Mesenchymal stem cell (in vitro differentiated cells and primary cell): ENCODE measurements around the gene DNMT3L. TPM values are rescaled to one million over a fixed set of nuclear protein-coding genes. Genes with fewer than 3 reads are reported as not detected.
A peak's percentile ranks its signal among the peaks of the same experiment; 100 is the strongest.

Experiments used
- DNase-seq: peaks from one replicate; pipeline ENCODE4 v3.0.0-alpha.2; 2013
- H2AFZ ChIP-seq: one replicate; pipeline ENCODE4 v1.6.1; 2013; ENCODE audit warnings: low read depth, mild to moderate bottlenecking, control low read depth, inconsistent platforms, low read length, moderate library complexity
- H2AK5ac ChIP-seq: 2 replicates; pipeline ENCODE4 v1.6.1; 2013; ENCODE audit warnings: low read length, moderate library complexity, mild to moderate bottlenecking, inconsistent platforms; ENCODE audit not compliant: severe bottlenecking
- H2BK120ac ChIP-seq: one replicate; pipeline ENCODE4 v1.6.1; 2013; ENCODE audit warnings: low read depth, mild to moderate bottlenecking, inconsistent platforms, low read length, moderate library complexity
- H2BK12ac ChIP-seq, 2 experiments: one replicate each; pipeline ENCODE4 v1.6.1; 2013; ENCODE audit warnings: inconsistent platforms in 2 of 2, low read length in 2 of 2, mild to moderate bottlenecking in 2 of 2, moderate library complexity in 2 of 2, control low read depth in 1 of 2
- H2BK15ac ChIP-seq: one replicate; pipeline ENCODE4 v1.6.1; 2013; ENCODE audit warnings: mild to moderate bottlenecking, low read depth, inconsistent platforms; ENCODE audit not compliant: poor library complexity, severe bottlenecking
- H2BK5ac ChIP-seq: 2 replicates; pipeline ENCODE4 v1.6.1; 2013; ENCODE audit warnings: low read depth, mild to moderate bottlenecking, low read length, control low read depth, inconsistent platforms; ENCODE audit not compliant: poor library complexity, severe bottlenecking
- H3K14ac ChIP-seq, 2 experiments: one replicate each; pipeline ENCODE4 v1.6.1; 2013; ENCODE audit warnings: inconsistent platforms in 2 of 2, low read length in 2 of 2, control low read depth in 1 of 2, mild to moderate bottlenecking in 1 of 2, moderate library complexity in 1 of 2
- H3K18ac ChIP-seq, 2 experiments: one replicate each; pipeline ENCODE4 v1.6.1; 2013; ENCODE audit warnings: inconsistent platforms in 2 of 2, low read length in 2 of 2, control low read depth in 1 of 2, low read depth in 1 of 2, mild to moderate bottlenecking in 1 of 2
- H3K23ac ChIP-seq, 2 experiments: one replicate each; pipeline ENCODE4 v1.6.1; 2013; ENCODE audit warnings: inconsistent platforms in 2 of 2, low read length in 2 of 2, mild to moderate bottlenecking in 2 of 2, moderate library complexity in 2 of 2, control low read depth in 1 of 2
- H3K27ac ChIP-seq: 2 replicates; pipeline ENCODE4 v1.5.1; 2013; ENCODE audit warnings: mild to moderate bottlenecking, moderate library complexity, low read length, control low read depth, inconsistent platforms; ENCODE audit not compliant: poor library complexity, severe bottlenecking
- H3K27me3 ChIP-seq, 2 experiments: 2 replicates each; pipeline versions ENCODE4 v1.6.1 to v1.7.0; 2013; ENCODE audit warnings: low read length in 2 of 2, mild to moderate bottlenecking in 2 of 2, moderate library complexity in 2 of 2, control low read depth in 1 of 2, inconsistent platforms in 1 of 2; ENCODE audit not compliant: control insufficient read depth in 1 of 2, insufficient read depth in 1 of 2
- H3K36me3 ChIP-seq, 2 experiments: 2 replicates each; pipeline versions ENCODE4 v1.6.1 to v1.7.0; 2013; ENCODE audit warnings: low read length in 2 of 2, control low read depth in 1 of 2, inconsistent platforms in 1 of 2, low read depth in 1 of 2, mild to moderate bottlenecking in 1 of 2; ENCODE audit not compliant: insufficient read depth in 2 of 2, control insufficient read depth in 1 of 2
- H3K4ac ChIP-seq, 2 experiments: one replicate each; pipeline ENCODE4 v1.6.1; 2013; ENCODE audit warnings: inconsistent platforms in 2 of 2, low read length in 2 of 2, mild to moderate bottlenecking in 2 of 2, moderate library complexity in 2 of 2, control low read depth in 1 of 2, low read depth in 1 of 2
- H3K4me1 ChIP-seq: 2 replicates; pipeline ENCODE4 v1.6.1; 2013; ENCODE audit warnings: low read depth, low read length, control low read depth; ENCODE audit not compliant: control insufficient read depth, insufficient read depth
- H3K4me2 ChIP-seq: 2 replicates; pipeline ENCODE4 v1.6.1; 2013; ENCODE audit warnings: low read length, mild to moderate bottlenecking, inconsistent platforms; ENCODE audit not compliant: poor library complexity, severe bottlenecking
- H3K4me3 ChIP-seq, 2 experiments: 2 replicates each; pipeline versions ENCODE4 v1.5.1 to v1.7.0; 2013; ENCODE audit warnings: low read length in 2 of 2, mild to moderate bottlenecking in 2 of 2, control low read depth in 1 of 2, low read depth in 1 of 2; ENCODE audit not compliant: insufficient read depth in 1 of 2
- H3K79me1 ChIP-seq: replicated peaks from 2 replicates; pipeline ENCODE4 v1.6.1; 2013; ENCODE audit warnings: mild to moderate bottlenecking, control low read depth, low read length, inconsistent platforms; ENCODE audit not compliant: poor library complexity, severe bottlenecking
- H3K9ac ChIP-seq: 2 replicates; pipeline ENCODE4 v1.7.0; 2013; ENCODE audit warnings: mild to moderate bottlenecking, low read length, moderate library complexity
- H3K9me3 ChIP-seq: 2 replicates; pipeline ENCODE4 v1.7.0; 2013; ENCODE audit warnings: mild to moderate bottlenecking, low read length; ENCODE audit not compliant: control insufficient read depth
- H4K8ac ChIP-seq: one replicate; pipeline ENCODE4 v1.6.1; 2013; ENCODE audit warnings: inconsistent platforms, mild to moderate bottlenecking, low read length, moderate library complexity
- H4K91ac ChIP-seq: one replicate; pipeline ENCODE4 v1.6.1; 2013; ENCODE audit warnings: mild to moderate bottlenecking, low read length, inconsistent platforms
- WGBS: methylation state at CpG from one replicate; pipeline ENCODE4 v1.1.7; 2013; ENCODE audit warnings: mixed read lengths; 5-methylcytosine and 5-hydroxymethylcytosine counted together
- polyA plus RNA-seq, 2 experiments: library from polyadenylated mRNA; stranded (reverse); fragments of 200-250 nt; gene quantifications; one replicate each; pipeline ENCODE4 v1.2.3, GENCODE V29; 2013

The DNMT3L gene
- polyA plus RNA-seq (2013, experiment 1 of 2): not detected
- polyA plus RNA-seq (2013, experiment 2 of 2): not detected

DNA sequence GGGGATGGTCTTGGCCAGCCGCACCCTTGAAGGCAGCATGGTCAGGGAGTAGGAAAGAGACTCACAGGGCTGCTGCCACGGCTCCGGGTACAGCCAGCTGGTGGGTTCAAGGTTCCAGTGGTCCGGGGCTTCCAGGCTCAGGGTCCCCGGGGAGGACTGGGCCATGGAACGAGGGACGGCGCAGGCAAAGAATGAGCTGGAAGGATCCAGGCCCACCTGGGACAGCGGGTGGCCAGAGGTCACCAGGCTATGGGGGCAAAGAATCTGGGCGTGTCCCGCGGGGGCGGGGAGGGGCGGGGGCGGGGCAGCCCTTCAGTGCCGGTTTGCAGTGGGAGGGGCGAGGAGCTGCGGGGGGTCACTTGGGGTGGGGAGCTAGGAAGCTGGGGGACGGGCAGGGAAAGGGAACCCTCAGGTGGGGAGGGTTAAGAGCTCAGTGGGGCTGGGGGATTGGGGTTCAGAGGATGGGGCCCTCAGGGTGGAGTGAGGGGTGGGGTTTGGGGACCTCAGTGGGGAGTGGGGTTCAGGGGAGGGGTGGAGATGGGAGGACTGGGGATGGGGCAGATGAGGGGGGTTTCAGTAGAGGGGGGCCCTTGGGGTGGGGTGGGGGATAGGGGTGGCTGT lies at the start of gene DNMT3L:
TSS of gene DNMT3L (minus strand) at position 223 of the 621 bp plus-strand sequence. CDS start 638 bp downstream, outside the sequence.
- H4K8ac ChIP-seq: no peak within 1 kb of the TSS
- H3K9me3 ChIP-seq: peaks cover 6% of the 10 kb centered on the region
- H2BK12ac ChIP-seq: no peak within 1 kb of the TSS
- no peak within 1 kb of the TSS for H3K14ac ChIP-seq
- H3K4me3 ChIP-seq: no peak within 1 kb of the TSS
- H2AFZ ChIP-seq: no peak within 1 kb of the TSS
- H3K18ac ChIP-seq: no peak within 1 kb of the TSS
- no peak within 1 kb of the TSS for H2BK15ac ChIP-seq
- no peaks in the 10 kb centered on the region for H3K79me1 ChIP-seq
- no peak within 1 kb of the TSS for H3K27ac ChIP-seq
- no peak within 1 kb of the TSS for H2AK5ac ChIP-seq
- no peak within 1 kb of the TSS for H3K9ac ChIP-seq
- no peaks in the 10 kb centered on the region for H3K36me3 ChIP-seq
- peaks cover 35 to 43% of the 10 kb centered on the region in 2 experiments for H3K27me3 ChIP-seq
- H4K91ac ChIP-seq: no peak within 1 kb of the TSS
- no peak within 1 kb of the TSS for H2BK120ac ChIP-seq
- DNase-seq: no peak
- peak within 1 kb of the TSS in 1 of 2 experiments; percentile 7 for H3K4ac ChIP-seq
- no peaks in the 10 kb centered on the region for H3K4me1 ChIP-seq
- no peak within 1 kb of the TSS for H3K23ac ChIP-seq
- H2BK5ac ChIP-seq: no peak within 1 kb of the TSS
- no peak within 1 kb of the TSS for H3K4me2 ChIP-seq
- WGBS: 77% methylated on average over 19 of the region's 19 CpGs

DNA sequence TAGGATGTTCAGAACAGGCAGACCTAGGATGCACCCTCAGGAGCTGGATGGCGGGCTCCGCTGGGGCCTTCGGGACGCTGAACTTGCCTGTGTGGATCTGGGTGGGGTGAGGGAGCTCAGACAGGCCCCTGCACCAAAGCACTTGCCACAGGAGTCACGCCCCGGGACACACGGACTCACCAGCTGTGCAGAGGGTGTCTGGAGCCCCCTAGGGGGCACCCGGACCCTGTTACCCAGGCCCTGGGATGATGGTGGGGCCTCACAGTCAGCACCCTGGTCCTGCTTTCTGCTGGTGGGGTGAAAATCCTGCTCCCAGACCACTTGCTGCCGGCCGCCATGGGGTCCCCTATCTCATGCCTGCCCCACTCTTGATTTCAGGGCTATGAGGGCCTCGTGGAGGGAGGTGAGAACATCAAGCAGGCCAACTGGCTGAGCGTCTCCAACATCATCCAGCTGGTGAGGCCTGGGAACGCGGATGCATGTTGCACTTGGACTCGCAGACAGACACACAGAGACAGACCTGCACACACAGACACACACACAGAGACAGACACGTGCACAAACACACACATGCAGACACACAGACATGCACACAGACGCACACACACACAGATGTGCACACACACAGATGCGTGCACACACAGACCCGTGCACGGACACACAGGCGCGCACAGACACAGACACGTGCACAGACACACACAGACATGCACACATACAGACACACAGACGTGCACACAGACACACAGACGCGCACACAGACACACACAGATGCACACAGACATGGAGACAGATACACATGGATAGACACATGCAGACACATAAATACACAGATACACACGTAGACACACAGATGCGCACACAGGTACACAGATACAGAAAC lies 49.2 kb upstream of the DNMT3L start:
- Histone ChIP-seq H3K4me1 (peaks cover 2% of the 10 kb centered on the region), H3K79me1 (peaks cover 21% of the 10 kb centered on the region), H3K9me3 (no peaks in the 10 kb centered on the region), H2BK15ac (no peak overlapping the region), H3K4me3 (no peak overlapping the region), H4K8ac (no peak overlapping the region), H3K14ac (no peak overlapping the region), H3K9ac (no peak overlapping the region), H2AK5ac (no peak overlapping the region), H3K4me2 (no peak overlapping the region), H3K23ac (no peak overlapping the region), H3K4ac (no peak overlapping the region), H2AFZ (no peak overlapping the region), H3K27me3 (no peaks in the 10 kb centered on the region), H3K36me3 (peaks cover 48 to 95% of the 10 kb centered on the region in 2 experiments), H3K27ac (no peak overlapping the region), H2BK5ac (no peak overlapping the region), H4K91ac (no peak overlapping the region), H2BK120ac (no peak overlapping the region), H3K18ac (no peak overlapping the region), H2BK12ac (no peak overlapping the region)
- no peak for DNase-seq
- 96% methylated on average over 28 of the region's 28 CpGs for WGBS

DNA sequence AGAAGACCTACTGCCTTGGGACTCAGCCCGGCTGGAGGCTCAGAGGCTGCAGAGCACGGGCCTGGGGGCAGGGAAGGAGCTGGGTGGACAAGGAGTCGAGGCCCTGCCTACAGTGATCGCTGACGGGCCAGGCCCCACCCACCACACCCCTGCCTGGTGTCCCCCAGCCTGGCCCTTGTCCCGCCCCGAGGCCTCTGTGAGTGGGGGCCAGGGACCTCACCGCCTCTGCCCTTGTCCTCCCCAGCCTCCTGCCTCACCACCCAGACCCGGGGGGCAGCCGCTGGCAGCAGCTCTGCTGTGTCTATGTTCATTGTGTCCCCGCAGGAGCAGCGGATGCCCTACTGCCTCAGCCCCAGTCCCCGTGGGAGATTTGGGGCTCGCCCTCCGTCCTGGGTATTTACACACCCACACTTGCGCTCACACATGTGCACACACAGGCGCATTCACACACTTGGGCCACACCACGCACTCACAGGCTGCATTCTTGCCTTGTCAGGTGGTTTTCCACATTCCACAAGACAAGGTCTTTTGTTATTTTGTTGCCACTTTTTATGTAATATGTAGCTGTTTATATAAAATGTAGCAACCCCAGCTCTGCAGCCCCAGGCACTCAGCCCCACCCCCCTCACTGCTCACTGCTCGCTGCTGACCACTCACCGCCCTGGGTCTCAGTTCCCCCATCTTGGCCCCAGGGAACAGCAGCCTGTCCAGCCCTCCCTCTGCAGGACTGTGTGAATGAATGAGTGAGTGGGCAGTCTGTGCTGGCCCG lies 45.4 kb upstream of the DNMT3L start:
- Histone ChIP-seq H3K4me2 (no peak overlapping the region), H2BK12ac (no peak overlapping the region), H3K23ac (no peak overlapping the region), H3K79me1 (peaks cover 36% of the 10 kb centered on the region), H3K36me3 (peaks cover 31 to 59% of the 10 kb centered on the region in 2 experiments), H3K27ac (no peak overlapping the region), H4K91ac (no peak overlapping the region), H2BK5ac (no peak overlapping the region), H3K9ac (no peak overlapping the region), H2BK15ac (no peak overlapping the region), H3K4ac (no peak overlapping the region), H3K27me3 (no peaks in the 10 kb centered on the region), H3K14ac (no peak overlapping the region), H3K4me1 (peaks cover 34% of the 10 kb centered on the region), H2AK5ac (no peak overlapping the region), H2AFZ (no peak overlapping the region), H3K4me3 (no peak overlapping the region), H2BK120ac (no peak overlapping the region), H4K8ac (no peak overlapping the region), H3K18ac (no peak overlapping the region), H3K9me3 (no peaks in the 10 kb centered on the region)
- WGBS: 96% methylated on average over 21 of the region's 21 CpGs
- no peak for DNase-seq

DNA sequence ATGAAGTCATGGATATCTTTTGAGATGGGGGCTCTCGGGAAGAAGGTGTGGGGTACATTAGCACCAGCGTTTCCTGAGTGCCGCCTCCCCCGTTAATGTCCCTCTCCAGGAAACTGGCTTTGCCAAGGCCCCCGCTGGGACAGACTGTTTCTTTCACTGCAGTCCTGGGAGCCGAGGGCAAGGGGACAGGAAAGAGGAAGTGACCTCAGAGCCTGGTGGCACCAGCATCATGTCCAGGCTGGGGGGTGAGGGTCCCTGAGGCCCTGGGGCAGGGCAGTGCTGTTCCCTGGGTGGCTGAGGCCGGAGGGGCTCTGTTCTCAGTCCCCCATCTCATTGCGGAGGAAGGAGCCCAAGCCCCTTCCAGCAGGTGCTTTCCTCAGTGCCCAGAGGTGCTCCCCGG lies 44.0 kb upstream of the DNMT3L start:
- no peaks in the 10 kb centered on the region for H3K9me3 ChIP-seq
- H4K91ac ChIP-seq: no peak overlapping the region
- no peak overlapping the region for H2BK12ac ChIP-seq
- peaks cover 48% of the 10 kb centered on the region for H3K4me1 ChIP-seq
- H3K27me3 ChIP-seq: no peaks in the 10 kb centered on the region
- no peak overlapping the region for H3K14ac ChIP-seq
- no peak overlapping the region for H2BK5ac ChIP-seq
- WGBS: 84% methylated on average over 9 of the region's 9 CpGs
- no peak overlapping the region for H3K23ac ChIP-seq
- no peak overlapping the region for H3K4me3 ChIP-seq
- H2BK15ac ChIP-seq: no peak overlapping the region
- H4K8ac ChIP-seq: no peak overlapping the region
- no peak overlapping the region for H3K18ac ChIP-seq
- H3K4ac ChIP-seq: no peak overlapping the region
- H2AFZ ChIP-seq: no peak overlapping the region
- H3K9ac ChIP-seq: no peak overlapping the region
- H2BK120ac ChIP-seq: no peak overlapping the region
- DNase-seq: no peak
- H3K36me3 ChIP-seq: peaks cover 19 to 51% of the 10 kb centered on the region in 2 experiments
- H2AK5ac ChIP-seq: no peak overlapping the region
- H3K4me2 ChIP-seq: no peak overlapping the region
- H3K27ac ChIP-seq: no peak overlapping the region
- H3K79me1 ChIP-seq: peaks cover 46% of the 10 kb centered on the region
